Osteoblast (primary cell): ENCODE measurements around the gene CCDC85C. TPM values are rescaled to one million over a fixed set of nuclear protein-coding genes. Genes with fewer than 3 reads are reported as not detected.

Experiments
- DNase-seq: peaks from one replicate; pipeline ENCODE4 v3.0.0; 2011; ENCODE audit warnings: low spot score, mixed read lengths; ENCODE audit not compliant: insufficient read length; ENCODE audit errors: missing footprints
- H2AFZ ChIP-seq: 2 replicates; pipeline ENCODE4 v1.6.0; 2011; ENCODE audit warnings: mild to moderate bottlenecking, low read length
- H3K27ac ChIP-seq: 2 replicates; pipeline ENCODE4 v1.5.1; 2011; ENCODE audit warnings: mild to moderate bottlenecking, low read depth, low read length, moderate library complexity
- H3K27me3 ChIP-seq: 2 replicates; pipeline ENCODE4 v1.6.0; 2012; ENCODE audit warnings: mild to moderate bottlenecking, control low read depth, inconsistent platforms, low read length, moderate library complexity; ENCODE audit not compliant: insufficient read depth
- H3K36me3 ChIP-seq: 2 replicates; pipeline ENCODE4 v1.5.1; 2011; ENCODE audit warnings: mild to moderate bottlenecking, low read length, control low read depth, moderate library complexity; ENCODE audit not compliant: insufficient read depth
- H3K4me1 ChIP-seq: 2 replicates; pipeline ENCODE4 v1.5.1; 2011; ENCODE audit warnings: mild to moderate bottlenecking, low read length, control low read depth, moderate library complexity; ENCODE audit not compliant: insufficient read depth
- H3K4me2 ChIP-seq: 2 replicates; pipeline ENCODE4 v1.6.0; 2011; ENCODE audit warnings: mild to moderate bottlenecking, low read length; ENCODE audit not compliant: insufficient read depth
- H3K4me3 ChIP-seq: fragments of 200-600 bp; sonication (generic); 3 replicates; pipeline ENCODE4 v1.5.1; 2012; ENCODE audit warnings: mild to moderate bottlenecking, low read length, inconsistent platforms; ENCODE audit not compliant: insufficient read depth
- H3K79me2 ChIP-seq: 2 replicates; pipeline ENCODE4 v1.6.0; 2012; ENCODE audit warnings: mild to moderate bottlenecking, low read length, control low read depth, inconsistent platforms; ENCODE audit not compliant: insufficient read depth
- H3K9me3 ChIP-seq: 2 replicates; pipeline ENCODE4 v1.5.1; 2011; ENCODE audit warnings: low read depth, low read length, control low read depth
- H4K20me1 ChIP-seq: 2 replicates; pipeline ENCODE4 v1.6.0; 2012; ENCODE audit warnings: mild to moderate bottlenecking, low read length, control low read depth; ENCODE audit not compliant: insufficient read depth
- total RNA-seq: library from RNA; depleted of rRNA; stranded (reverse); fragments of >200 nt; gene quantifications from 2 replicates; pipeline ENCODE4 v1.2.3, GENCODE V29; 2012
- TF ChIP-seq, protein P1 (sequence below): IDR thresholded peaks from 2 replicates; pipeline ENCODE4 v1.5.1; 2011; ENCODE audit warnings: mild to moderate bottlenecking, low read depth, low read length, moderate library complexity; ENCODE audit errors: extremely low read depth

The CCDC85C gene
- total RNA-seq, 1 donor: 3.6 TPM

DNA sequence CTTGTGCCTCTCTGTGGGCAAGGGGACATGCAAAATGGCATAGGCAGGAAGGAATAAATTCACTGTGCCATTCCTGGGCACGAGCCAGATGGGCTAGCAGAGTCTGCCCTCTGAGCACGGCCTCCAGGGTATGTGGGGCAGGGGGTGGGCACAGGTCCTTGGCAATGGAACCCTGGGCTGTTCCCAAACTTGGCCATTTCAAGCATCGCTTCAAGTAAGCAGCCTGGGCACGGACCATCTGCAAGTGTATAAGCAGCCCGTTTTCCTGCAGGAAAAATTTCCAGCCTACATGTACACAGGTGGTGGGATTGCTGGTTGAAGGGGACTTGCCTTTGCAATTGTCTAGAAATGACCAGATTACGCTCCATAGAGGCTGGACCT lies 40.3 kb downstream of the CCDC85C start:
- Histone ChIP-seq H3K4me1 (peaks cover 14% of the 10 kb centered on the region), H2AFZ (no peak overlapping the region), H4K20me1 (peaks cover 63% of the 10 kb centered on the region), H3K79me2 (peaks cover 10% of the 10 kb centered on the region), H3K4me2 (no peak overlapping the region), H3K4me3 (no peak overlapping the region), H3K27ac (no peak overlapping the region), H3K36me3 (no peaks in the 10 kb centered on the region), H3K27me3 (no peaks in the 10 kb centered on the region), H3K9me3 (no peaks in the 10 kb centered on the region)
- peak; percentile 62 for DNase-seq
- TF ChIP-seq, protein P1, sequence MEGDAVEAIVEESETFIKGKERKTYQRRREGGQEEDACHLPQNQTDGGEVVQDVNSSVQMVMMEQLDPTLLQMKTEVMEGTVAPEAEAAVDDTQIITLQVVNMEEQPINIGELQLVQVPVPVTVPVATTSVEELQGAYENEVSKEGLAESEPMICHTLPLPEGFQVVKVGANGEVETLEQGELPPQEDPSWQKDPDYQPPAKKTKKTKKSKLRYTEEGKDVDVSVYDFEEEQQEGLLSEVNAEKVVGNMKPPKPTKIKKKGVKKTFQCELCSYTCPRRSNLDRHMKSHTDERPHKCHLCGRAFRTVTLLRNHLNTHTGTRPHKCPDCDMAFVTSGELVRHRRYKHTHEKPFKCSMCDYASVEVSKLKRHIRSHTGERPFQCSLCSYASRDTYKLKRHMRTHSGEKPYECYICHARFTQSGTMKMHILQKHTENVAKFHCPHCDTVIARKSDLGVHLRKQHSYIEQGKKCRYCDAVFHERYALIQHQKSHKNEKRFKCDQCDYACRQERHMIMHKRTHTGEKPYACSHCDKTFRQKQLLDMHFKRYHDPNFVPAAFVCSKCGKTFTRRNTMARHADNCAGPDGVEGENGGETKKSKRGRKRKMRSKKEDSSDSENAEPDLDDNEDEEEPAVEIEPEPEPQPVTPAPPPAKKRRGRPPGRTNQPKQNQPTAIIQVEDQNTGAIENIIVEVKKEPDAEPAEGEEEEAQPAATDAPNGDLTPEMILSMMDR: no peak

DNA sequence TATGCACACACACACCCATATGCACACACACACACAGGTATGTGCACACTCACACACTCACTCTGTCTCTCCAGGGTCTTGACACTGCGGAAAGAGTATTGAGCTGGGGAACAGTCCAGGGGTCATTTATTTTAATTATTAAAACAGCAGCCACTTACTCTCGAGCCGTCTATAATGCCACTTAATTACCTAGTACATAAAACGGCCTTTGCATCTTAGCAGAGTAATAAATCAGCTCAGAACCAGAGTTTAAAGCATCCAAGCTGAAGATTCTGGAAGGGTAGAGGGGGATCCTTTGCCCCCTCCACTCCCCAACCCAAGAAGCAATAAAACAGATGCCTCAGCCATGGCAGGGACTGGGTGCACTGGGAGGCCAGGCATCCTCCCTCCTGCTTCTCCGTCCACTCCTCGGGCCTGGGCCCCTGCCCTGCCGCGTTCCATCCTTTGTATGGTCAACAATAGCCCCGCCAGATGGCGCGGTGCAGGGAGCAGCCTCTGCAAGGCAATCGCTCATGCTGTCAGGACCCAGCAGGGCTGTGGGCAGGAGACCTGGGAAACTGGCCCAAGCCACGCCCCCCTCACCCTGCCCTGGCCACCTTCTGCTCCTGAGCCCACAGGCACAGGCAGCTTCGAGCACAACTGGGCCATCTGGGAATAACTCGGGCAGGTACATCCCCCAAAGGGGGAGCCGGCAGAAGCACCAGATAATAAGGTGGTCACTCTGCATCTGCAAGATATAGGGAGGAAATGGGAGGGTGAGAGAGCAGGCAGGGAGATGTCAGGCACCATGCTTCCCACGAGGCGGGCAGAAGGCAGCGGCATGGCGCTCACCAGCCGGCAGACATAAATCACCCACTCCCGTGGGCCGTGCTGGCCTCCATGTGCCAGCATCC lies 40.9 kb downstream of the CCDC85C start:
- no peaks in the 10 kb centered on the region for H3K9me3 ChIP-seq
- no peak overlapping the region for H3K27ac ChIP-seq
- H3K4me3 ChIP-seq: no peak overlapping the region
- DNase-seq: peak; percentile 88
- peaks cover 6% of the 10 kb centered on the region for H3K79me2 ChIP-seq
- H3K36me3 ChIP-seq: no peaks in the 10 kb centered on the region
- H2AFZ ChIP-seq: no peak overlapping the region
- H3K27me3 ChIP-seq: no peaks in the 10 kb centered on the region
- TF ChIP-seq, protein P1: peak; percentile 24
- H4K20me1 ChIP-seq: peaks cover 59% of the 10 kb centered on the region
- peaks cover 11% of the 10 kb centered on the region for H3K4me1 ChIP-seq
- H3K4me2 ChIP-seq: no peak overlapping the region

DNA sequence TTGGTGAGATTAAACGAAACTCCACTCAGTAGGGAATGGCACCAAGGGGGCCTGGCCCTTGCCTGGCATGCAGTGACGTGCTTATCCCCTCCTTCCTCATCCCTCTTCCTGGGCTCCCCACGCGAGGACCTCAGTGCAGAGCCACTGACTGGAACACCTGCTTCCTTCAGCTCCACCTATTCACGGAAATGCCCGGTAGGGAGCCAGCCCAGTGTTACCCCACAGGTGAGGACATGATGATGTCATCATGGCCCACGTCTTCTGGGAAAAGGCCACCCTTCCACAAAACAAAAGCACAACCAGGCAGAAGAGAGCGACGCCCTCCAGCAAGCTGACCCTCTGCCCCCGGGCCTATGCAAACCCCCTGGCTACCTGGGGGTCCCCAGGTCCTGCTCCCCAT lies 42.1 kb downstream of the CCDC85C start:
- Histone ChIP-seq H2AFZ (no peak overlapping the region), H3K4me3 (no peak overlapping the region), H4K20me1 (peaks cover 61% of the 10 kb centered on the region), H3K4me2 (no peak overlapping the region), H3K27me3 (no peaks in the 10 kb centered on the region), H3K9me3 (no peaks in the 10 kb centered on the region), H3K27ac (no peak overlapping the region), H3K79me2 (peaks cover 6% of the 10 kb centered on the region), H3K36me3 (no peaks in the 10 kb centered on the region), H3K4me1 (peaks cover 11% of the 10 kb centered on the region)
- TF ChIP-seq, protein P1: no peak
- DNase-seq: no peak

DNA sequence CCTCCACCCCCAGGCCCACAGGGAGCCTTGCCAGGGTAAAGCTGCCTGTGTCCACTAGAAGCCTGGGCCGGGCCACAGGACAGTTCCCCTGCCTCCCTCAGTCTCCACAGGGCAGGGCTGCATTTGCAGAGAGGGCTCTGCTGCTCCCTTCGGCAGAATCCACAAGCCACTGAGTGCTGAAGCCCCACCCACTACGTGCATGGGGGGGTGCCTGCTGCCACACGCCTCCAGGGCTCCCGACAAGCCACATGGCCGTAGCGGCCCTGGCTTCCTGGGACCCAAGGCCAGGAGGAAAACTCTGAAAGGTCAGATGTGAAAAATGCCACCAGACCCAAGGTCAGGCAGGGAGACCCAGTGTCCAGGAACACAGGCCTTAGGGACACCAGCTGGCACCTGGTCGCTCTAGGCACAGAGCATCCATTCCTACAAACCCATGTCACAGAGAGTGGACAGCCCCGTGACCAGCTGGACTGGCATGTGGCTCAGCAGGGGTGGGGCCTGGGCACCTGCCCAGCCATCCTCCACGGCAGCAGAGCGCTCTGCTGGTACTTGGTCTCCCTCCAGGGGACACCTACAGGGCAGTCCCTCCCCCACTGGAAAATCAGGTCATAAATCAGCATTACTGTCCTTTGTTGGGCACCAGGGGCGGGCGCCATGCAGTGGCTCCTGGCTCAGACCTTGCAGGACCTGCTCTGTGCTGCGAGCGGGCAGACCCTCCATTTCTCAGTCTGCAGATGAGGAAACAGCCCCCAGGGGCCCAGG lies 42.9 kb downstream of the CCDC85C start:
- H3K9me3 ChIP-seq: no peaks in the 10 kb centered on the region
- H3K4me2 ChIP-seq: no peak overlapping the region
- H3K27ac ChIP-seq: no peak overlapping the region
- TF ChIP-seq, protein P1: no peak
- H3K27me3 ChIP-seq: no peaks in the 10 kb centered on the region
- no peak overlapping the region for H2AFZ ChIP-seq
- no peak overlapping the region for H3K4me3 ChIP-seq
- no peaks in the 10 kb centered on the region for H3K36me3 ChIP-seq
- H4K20me1 ChIP-seq: peaks cover 56% of the 10 kb centered on the region
- peaks cover 11% of the 10 kb centered on the region for H3K4me1 ChIP-seq
- peaks cover 6% of the 10 kb centered on the region for H3K79me2 ChIP-seq
- DNase-seq: peak; percentile 64
